Activated CD4-positive, alpha-beta memory T cell treated with anti-CD3 and anti-CD28 coated beads for 36 hours (primary cell): ENCODE measurements around the gene IL15. TPM values are rescaled to one million over a fixed set of nuclear protein-coding genes. Genes with fewer than 3 reads are reported as not detected.
A peak's percentile ranks its signal among the peaks of the same experiment; 100 is the strongest.

Experiments
- CTCF ChIA-PET: fragments of 350-600 bp; sonication (Branson Sonifier 250); formaldehyde crosslinking; loops from one replicate; lab custom pipeline; 2021; ENCODE audit warnings: antibody characterized with exemption, inconsistent platforms; lab: Charles Lee
- POLR2A ChIA-PET: fragments of 350-600 bp; sonication (Branson Sonifier 250); formaldehyde crosslinking; loops from one replicate; lab custom pipeline; 2021; ENCODE audit warnings: antibody characterized with exemption; lab: Charles Lee
- DNase-seq: peaks from one replicate; pipeline ENCODE4 v3.0.0-alpha.2; 2020
- H3K27ac Mint-ChIP-seq: one replicate; pipeline ENCODE4 v1.8.0; 2021; ENCODE audit warnings: mixed read lengths
- H3K27me3 Mint-ChIP-seq: one replicate; pipeline ENCODE4 v1.8.0; 2021; ENCODE audit warnings: mixed read lengths
- H3K36me3 Mint-ChIP-seq: one replicate; pipeline ENCODE4 v1.8.0; 2021; ENCODE audit warnings: mixed read lengths
- H3K4me1 Mint-ChIP-seq: one replicate; pipeline ENCODE4 v1.8.0; 2021; ENCODE audit warnings: low read depth, mixed read lengths
- H3K4me3 Mint-ChIP-seq: one replicate; pipeline ENCODE4 v1.8.0; 2021; ENCODE audit warnings: mild to moderate bottlenecking, mixed read lengths
- H3K9me3 Mint-ChIP-seq: one replicate; pipeline ENCODE4 v1.8.0; 2021; ENCODE audit warnings: mixed read lengths
- intact Hi-C: fragments of 100-400 bp; cut with micrococcal nuclease; formaldehyde crosslinking; loops from one replicate; pipeline ENCODE4 v1.15.1; 2023
- total RNA-seq, 2 experiments: library from RNA; stranded (reverse); gene quantifications; one replicate each; pipeline ENCODE4 v1.2.3, GENCODE V29; 2021

Gene IL15
- total RNA-seq, 2 experiments from 2014 or later, result 1.4 to 2.2 TPM

DNA sequence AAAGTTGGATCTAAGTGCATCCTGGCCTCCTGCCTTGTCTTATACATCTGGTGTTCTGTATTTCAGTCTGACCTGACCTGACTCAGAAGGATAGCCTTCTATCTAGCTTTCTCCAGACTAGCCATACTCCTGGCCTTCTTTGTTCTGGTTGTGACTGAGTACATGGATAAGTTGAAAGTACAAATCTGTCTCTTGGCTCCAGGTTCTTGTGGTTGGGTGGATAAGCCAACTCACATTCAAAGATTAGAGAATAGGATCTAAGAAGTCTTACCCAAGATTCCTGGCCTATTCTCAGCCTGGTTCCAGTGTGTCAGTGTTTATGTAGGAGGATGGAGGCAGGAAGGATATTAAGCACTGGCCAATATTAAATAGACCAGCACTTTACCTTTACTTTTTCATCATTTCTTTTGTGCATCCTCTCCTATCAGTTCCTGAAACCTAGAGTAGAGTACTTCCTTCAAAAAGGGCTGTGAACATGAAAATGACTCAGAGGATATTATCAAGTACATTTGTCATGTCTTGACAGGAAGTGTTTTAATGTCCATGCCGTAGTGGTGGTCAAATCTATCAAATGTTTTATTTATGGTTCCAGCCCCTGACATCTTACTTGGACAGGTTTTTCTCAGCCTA, 123.5 kb downstream of the IL15 start:
- Mint-ChIP-seq H3K27me3 (peaks cover 1% of the 10 kb centered on the region), H3K9me3 (peaks cover 1% of the 10 kb centered on the region), H3K4me1 (no peaks in the 10 kb centered on the region), H3K27ac (no peak overlapping the region), H3K4me3 (no peak overlapping the region), H3K36me3 (no peaks in the 10 kb centered on the region)
- ChIA-PET CTCF (no interaction called here), POLR2A (no interaction called here)
- no peak for DNase-seq
- intact Hi-C loops, result no loop called here

- H3K9me3 Mint-ChIP-seq, result peaks cover 6% of the 10 kb centered on the region
- H3K4me3 Mint-ChIP-seq, result no peak overlapping the region
- ChIA-PET POLR2A (no interaction called here), CTCF (no interaction called here)
- H3K4me1 Mint-ChIP-seq, result no peaks in the 10 kb centered on the region
- intact Hi-C loops, result no loop called here
- H3K27me3 Mint-ChIP-seq, result peaks cover 5% of the 10 kb centered on the region
- H3K36me3 Mint-ChIP-seq, result no peaks in the 10 kb centered on the region
- DNase-seq, result no peak
- H3K27ac Mint-ChIP-seq, result no peak overlapping the region
Observed at GRCh38 chr4:141761926-141762325, 125.5 kb downstream of the IL15 start.

DNA sequence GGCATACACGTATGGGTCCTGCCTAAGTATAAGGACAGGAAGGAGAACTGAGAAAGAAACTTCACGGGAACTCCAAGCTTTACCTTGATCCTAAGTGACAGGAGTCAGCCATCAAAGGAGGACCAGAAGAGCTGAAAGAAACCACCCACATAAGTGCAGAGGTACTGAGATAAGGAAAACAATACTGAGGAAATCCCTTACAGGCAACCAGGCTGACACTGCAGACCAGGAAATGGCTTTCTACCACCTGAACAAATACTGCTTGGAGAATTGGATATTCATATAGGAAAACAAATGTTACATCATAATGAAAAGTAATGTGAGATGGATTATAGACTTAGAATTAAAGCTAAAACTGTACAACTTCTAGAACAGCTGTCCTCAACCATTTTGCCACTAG, 127.0 kb downstream of the IL15 start:
- intact Hi-C loops, result no loop called here
- no peaks in the 10 kb centered on the region for H3K36me3 Mint-ChIP-seq
- H3K4me3 Mint-ChIP-seq, result no peak overlapping the region
- no peak for DNase-seq
- ChIA-PET CTCF (no interaction called here), POLR2A (no interaction called here)
- H3K9me3 Mint-ChIP-seq, result peaks cover 6% of the 10 kb centered on the region
- H3K27me3 Mint-ChIP-seq, result peaks cover 5% of the 10 kb centered on the region
- no peaks in the 10 kb centered on the region for H3K4me1 Mint-ChIP-seq
- H3K27ac Mint-ChIP-seq, result no peak overlapping the region

DNA sequence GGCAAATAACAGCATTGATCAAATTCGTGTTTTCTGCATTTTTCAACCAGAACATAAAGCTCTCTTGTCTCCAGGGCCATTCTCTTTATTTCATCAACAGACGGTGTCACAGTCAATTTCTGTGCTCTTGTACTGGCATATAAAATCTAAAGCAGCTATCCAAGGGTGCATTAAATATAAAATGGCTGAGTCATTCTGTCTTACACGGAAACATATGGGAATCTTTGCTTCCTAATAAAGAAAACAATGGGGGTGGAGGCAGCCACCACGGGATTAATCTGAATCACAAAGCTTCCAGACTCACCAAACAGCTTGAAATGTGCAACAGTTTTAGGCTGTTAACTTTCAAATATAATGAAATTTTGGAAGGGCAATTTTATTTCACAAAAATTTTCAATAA, 132.6 kb downstream of the IL15 start:
- POLR2A ChIA-PET, result no interaction called here
- Mint-ChIP-seq H3K4me3 (no peak overlapping the region), H3K27ac (no peak overlapping the region), H3K9me3 (peaks cover 6% of the 10 kb centered on the region), H3K36me3 (no peaks in the 10 kb centered on the region), H3K4me1 (peaks cover 11% of the 10 kb centered on the region), H3K27me3 (peaks cover 7% of the 10 kb centered on the region)
- intact Hi-C loops, result no loop called here
- no peak for DNase-seq
- CTCF ChIA-PET, result no interaction called here

GRCh38 chr4:141771889-141772830, 135.8 kb downstream of the IL15 start:
- Mint-ChIP-seq H3K27ac (no peak overlapping the region), H3K36me3 (no peaks in the 10 kb centered on the region), H3K4me3 (no peak overlapping the region), H3K27me3 (peaks cover 7% of the 10 kb centered on the region), H3K4me1 (peaks cover 11% of the 10 kb centered on the region), H3K9me3 (no peaks in the 10 kb centered on the region)
- POLR2A ChIA-PET, result no interaction called here
- DNase-seq, result peak; percentile 11
- CTCF ChIA-PET, result no interaction called here
- intact Hi-C loops, result no loop called here

DNA sequence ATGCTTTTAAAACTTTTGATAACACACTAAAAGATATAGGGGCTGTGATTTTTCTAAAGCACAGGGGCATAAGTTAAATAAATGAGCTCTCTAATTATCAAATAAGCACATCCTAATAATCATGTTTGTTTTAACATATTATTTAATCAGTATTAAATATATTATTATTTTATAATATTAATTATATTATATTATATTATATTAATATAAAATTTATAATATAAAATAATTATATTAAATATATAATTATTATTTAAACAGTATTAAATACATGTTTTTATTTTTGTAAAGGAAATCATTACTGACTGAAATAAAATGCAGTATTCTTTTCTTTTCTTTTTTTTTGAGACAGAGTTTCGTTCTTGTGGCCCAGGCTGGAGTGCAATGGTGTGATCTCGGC, 136.5 kb downstream of the IL15 start:
- Mint-ChIP-seq H3K9me3 (no peaks in the 10 kb centered on the region), H3K27me3 (peaks cover 7% of the 10 kb centered on the region), H3K4me1 (peaks cover 11% of the 10 kb centered on the region), H3K27ac (no peak overlapping the region), H3K4me3 (no peak overlapping the region), H3K36me3 (no peaks in the 10 kb centered on the region)
- CTCF ChIA-PET, result no interaction called here
- POLR2A ChIA-PET, result no interaction called here
- intact Hi-C loops, result no loop called here
- DNase-seq, result no peak

GRCh38 chr4:141782205-141782604, 145.8 kb downstream of the IL15 start:
- H3K27ac Mint-ChIP-seq, result no peak overlapping the region
- DNase-seq, result no peak
- no peaks in the 10 kb centered on the region for H3K4me1 Mint-ChIP-seq
- no peaks in the 10 kb centered on the region for H3K36me3 Mint-ChIP-seq
- CTCF ChIA-PET, result no interaction called here
- H3K9me3 Mint-ChIP-seq, result peaks cover 2% of the 10 kb centered on the region
- intact Hi-C loops, result no loop called here
- POLR2A ChIA-PET, result no interaction called here
- H3K27me3 Mint-ChIP-seq, result no peaks in the 10 kb centered on the region
- no peak overlapping the region for H3K4me3 Mint-ChIP-seq
